Liver (tissue), 9 donors: ENCODE measurements around the gene ID4. TPM values are rescaled to one million over a fixed set of nuclear protein-coding genes. Genes with fewer than 3 reads are reported as not detected.

Experiments used
- DNase-seq: peaks from one replicate; pipeline ENCODE4 v3.0.0-alpha.2; 2017; ENCODE audit warnings: low spot score
- H3K27ac ChIP-seq, 2 donors: one replicate each; pipeline ENCODE4 v1.7.0; 2013; ENCODE audit warnings: inconsistent platforms in 2 of 2, low read length in 2 of 2, control low read depth in 1 of 2, low read depth in 1 of 2, mild to moderate bottlenecking in 1 of 2
- H3K27me3 ChIP-seq, 4 donors: one replicate each; pipeline versions ENCODE4 v1.6.1 to v1.7.0; 2013; ENCODE audit warnings: low read length in 3 of 4, inconsistent platforms in 1 of 4, mild to moderate bottlenecking in 1 of 4, moderate library complexity in 1 of 4; ENCODE audit not compliant: control insufficient read depth in 4 of 4, insufficient read depth in 4 of 4
- H3K36me3 ChIP-seq, 4 donors: one replicate each; pipeline versions ENCODE4 v1.6.1 to v1.7.0; 2013; ENCODE audit warnings: low read length in 3 of 4, mild to moderate bottlenecking in 3 of 4, low read depth in 1 of 4, moderate library complexity in 1 of 4; ENCODE audit not compliant: control insufficient read depth in 4 of 4, insufficient read depth in 3 of 4
- H3K4me1 ChIP-seq, 4 donors: one replicate each; pipeline versions ENCODE4 v1.6.1 to v1.7.0; 2013; ENCODE audit warnings: low read length in 3 of 4, mild to moderate bottlenecking in 3 of 4, moderate library complexity in 1 of 4; ENCODE audit not compliant: control insufficient read depth in 4 of 4, insufficient read depth in 4 of 4
- H3K4me3 ChIP-seq, 3 donors: one replicate each; pipeline versions ENCODE4 v1.6.1 to v1.7.0; 2013; ENCODE audit warnings: low read length in 3 of 3, control low read depth in 1 of 3, low read depth in 1 of 3, mild to moderate bottlenecking in 1 of 3
- H3K9ac ChIP-seq, 2 donors: one replicate each; pipeline ENCODE4 v1.7.0; 2013; ENCODE audit warnings: low read length in 2 of 2, mild to moderate bottlenecking in 2 of 2, moderate library complexity in 2 of 2, control low read depth in 1 of 2, low read depth in 1 of 2
- H3K9me3 ChIP-seq, 4 donors: one replicate each; pipeline versions ENCODE4 v1.6.1 to v1.7.0; 2013; ENCODE audit warnings: low read length in 3 of 4; ENCODE audit not compliant: control insufficient read depth in 4 of 4
- ATF3 ChIP-seq: IDR thresholded peaks from 2 replicates; pipeline ENCODE4 v1.6.1; 2016; ENCODE audit warnings: antibody characterized with exemption
- EGR1 ChIP-seq, 2 donors: IDR thresholded peaks; 2 replicates each; pipeline ENCODE4 v1.6.1; 2016 to 2018; ENCODE audit warnings: antibody characterized with exemption in 2 of 2, low read depth in 2 of 2
- HNF4A ChIP-seq, 2 donors: conservative IDR thresholded peaks; 2 replicates each; pipeline ENCODE4 v1.6.1; 2016; ENCODE audit warnings: antibody characterized with exemption in 2 of 2, mild to moderate bottlenecking in 2 of 2
- HNF4G ChIP-seq: IDR thresholded peaks from 2 replicates; pipeline ENCODE4 v1.6.1; 2016; ENCODE audit warnings: antibody characterized with exemption
- JUND ChIP-seq, 2 donors: IDR thresholded peaks; 2 replicates each; pipeline ENCODE4 v1.6.1; 2016; ENCODE audit warnings: antibody characterized with exemption in 2 of 2
- MAX ChIP-seq: IDR thresholded peaks from 2 replicates; pipeline ENCODE4 v1.6.1; 2016; ENCODE audit warnings: antibody characterized with exemption
- NR2F2 ChIP-seq: IDR thresholded peaks from 2 replicates; pipeline ENCODE4 v1.6.1; 2016; ENCODE audit warnings: antibody characterized with exemption
- RAD21 ChIP-seq, 2 donors: IDR thresholded peaks; 2 replicates each; pipeline ENCODE4 v1.6.1; 2016; ENCODE audit warnings: antibody characterized with exemption in 2 of 2, mild to moderate bottlenecking in 2 of 2
- RXRA ChIP-seq, 2 donors: IDR thresholded peaks; 2 replicates each; pipeline ENCODE4 v1.6.1; 2017 to 2018; ENCODE audit warnings: antibody characterized with exemption in 2 of 2, mild to moderate bottlenecking in 1 of 2
- SP1 ChIP-seq: IDR thresholded peaks from 2 replicates; pipeline ENCODE4 v1.6.1; 2018; ENCODE audit warnings: antibody characterized with exemption, mild to moderate bottlenecking
- YY1 ChIP-seq: IDR thresholded peaks from 2 replicates; pipeline ENCODE4 v1.6.1; 2016; ENCODE audit warnings: antibody characterized with exemption, mild to moderate bottlenecking
- WGBS: extraction: QIAGEN DNeasy Blood & Tissue Kit; methylation state at CpG from one replicate; pipeline ENCODE4 v1.1.7; 2013; 5-methylcytosine and 5-hydroxymethylcytosine counted together
- polyA plus RNA-seq, 2 donors: library from polyadenylated mRNA; stranded (reverse) in 1 of 2; unstranded in 1 of 2; fragments of 200-250 nt in 1 of 2; fragments of >200 nt in 1 of 2; fragmentation: Nextera tagmentation in 1 of 2; extraction: Ambion mirVana in 1 of 2; gene quantifications; one replicate each; pipeline versions ENCODE4 v1.2.1 to v1.2.3, GENCODE V29; 2013 to 2015
- total RNA-seq, 2 donors: library from RNA; depleted of rRNA; stranded (reverse); fragments of >200 nt; gene quantifications; one replicate each; pipeline ENCODE4 v1.2.3, GENCODE V29; 2014
- TF ChIP-seq, protein P1 (sequence below): IDR thresholded peaks from 2 replicates; pipeline ENCODE4 v1.6.1; 2016; ENCODE audit warnings: antibody characterized with exemption, mild to moderate bottlenecking
- TF ChIP-seq, protein P2 (sequence below): fragments of 150-350 bp; IDR thresholded peaks from 2 replicates; pipeline ENCODE4 v1.5.1; 2017; ENCODE audit warnings: improper control_type of control experiment, low read depth, low read length; ENCODE audit not compliant: missing input control
- donor health status: healthy.
- donor health status: healthy.
- donor health status: healthy.
- donor health status: healthy.
- donor health status: healthy.

Gene ID4
- total and polyA plus RNA-seq, 4 donors, result 0.38 to 3.7 (median 1.2) TPM

GRCh38 chr6:19851241-19852089, 14.3 kb downstream of the ID4 start:
- H3K9ac ChIP-seq, result no peak overlapping the region
- 25% methylated on average over 10 of the region's 10 CpGs for WGBS
- no peak for TF ChIP-seq ATF3
- TF ChIP-seq, protein P1, sequence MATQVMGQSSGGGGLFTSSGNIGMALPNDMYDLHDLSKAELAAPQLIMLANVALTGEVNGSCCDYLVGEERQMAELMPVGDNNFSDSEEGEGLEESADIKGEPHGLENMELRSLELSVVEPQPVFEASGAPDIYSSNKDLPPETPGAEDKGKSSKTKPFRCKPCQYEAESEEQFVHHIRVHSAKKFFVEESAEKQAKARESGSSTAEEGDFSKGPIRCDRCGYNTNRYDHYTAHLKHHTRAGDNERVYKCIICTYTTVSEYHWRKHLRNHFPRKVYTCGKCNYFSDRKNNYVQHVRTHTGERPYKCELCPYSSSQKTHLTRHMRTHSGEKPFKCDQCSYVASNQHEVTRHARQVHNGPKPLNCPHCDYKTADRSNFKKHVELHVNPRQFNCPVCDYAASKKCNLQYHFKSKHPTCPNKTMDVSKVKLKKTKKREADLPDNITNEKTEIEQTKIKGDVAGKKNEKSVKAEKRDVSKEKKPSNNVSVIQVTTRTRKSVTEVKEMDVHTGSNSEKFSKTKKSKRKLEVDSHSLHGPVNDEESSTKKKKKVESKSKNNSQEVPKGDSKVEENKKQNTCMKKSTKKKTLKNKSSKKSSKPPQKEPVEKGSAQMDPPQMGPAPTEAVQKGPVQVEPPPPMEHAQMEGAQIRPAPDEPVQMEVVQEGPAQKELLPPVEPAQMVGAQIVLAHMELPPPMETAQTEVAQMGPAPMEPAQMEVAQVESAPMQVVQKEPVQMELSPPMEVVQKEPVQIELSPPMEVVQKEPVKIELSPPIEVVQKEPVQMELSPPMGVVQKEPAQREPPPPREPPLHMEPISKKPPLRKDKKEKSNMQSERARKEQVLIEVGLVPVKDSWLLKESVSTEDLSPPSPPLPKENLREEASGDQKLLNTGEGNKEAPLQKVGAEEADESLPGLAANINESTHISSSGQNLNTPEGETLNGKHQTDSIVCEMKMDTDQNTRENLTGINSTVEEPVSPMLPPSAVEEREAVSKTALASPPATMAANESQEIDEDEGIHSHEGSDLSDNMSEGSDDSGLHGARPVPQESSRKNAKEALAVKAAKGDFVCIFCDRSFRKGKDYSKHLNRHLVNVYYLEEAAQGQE, result no peak
- TF ChIP-seq HNF4G, result no peak
- TF ChIP-seq, protein P2, sequence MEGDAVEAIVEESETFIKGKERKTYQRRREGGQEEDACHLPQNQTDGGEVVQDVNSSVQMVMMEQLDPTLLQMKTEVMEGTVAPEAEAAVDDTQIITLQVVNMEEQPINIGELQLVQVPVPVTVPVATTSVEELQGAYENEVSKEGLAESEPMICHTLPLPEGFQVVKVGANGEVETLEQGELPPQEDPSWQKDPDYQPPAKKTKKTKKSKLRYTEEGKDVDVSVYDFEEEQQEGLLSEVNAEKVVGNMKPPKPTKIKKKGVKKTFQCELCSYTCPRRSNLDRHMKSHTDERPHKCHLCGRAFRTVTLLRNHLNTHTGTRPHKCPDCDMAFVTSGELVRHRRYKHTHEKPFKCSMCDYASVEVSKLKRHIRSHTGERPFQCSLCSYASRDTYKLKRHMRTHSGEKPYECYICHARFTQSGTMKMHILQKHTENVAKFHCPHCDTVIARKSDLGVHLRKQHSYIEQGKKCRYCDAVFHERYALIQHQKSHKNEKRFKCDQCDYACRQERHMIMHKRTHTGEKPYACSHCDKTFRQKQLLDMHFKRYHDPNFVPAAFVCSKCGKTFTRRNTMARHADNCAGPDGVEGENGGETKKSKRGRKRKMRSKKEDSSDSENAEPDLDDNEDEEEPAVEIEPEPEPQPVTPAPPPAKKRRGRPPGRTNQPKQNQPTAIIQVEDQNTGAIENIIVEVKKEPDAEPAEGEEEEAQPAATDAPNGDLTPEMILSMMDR, result peak; percentile 92
- no peak for TF ChIP-seq MAX
- TF ChIP-seq RAD21 (IDR thresholded peaks at IDR 0.05), result peak; percentile 97 to 99
- no peak for TF ChIP-seq SP1
- no peak for TF ChIP-seq EGR1 (IDR thresholded peaks at IDR 0.05; ENCODE audit: low read depth in 2 of 2)
- no peak for TF ChIP-seq RXRA (IDR thresholded peaks at IDR 0.05)
- no peak for TF ChIP-seq YY1
- TF ChIP-seq JUND (IDR thresholded peaks at IDR 0.05), result no peak
- no peak for TF ChIP-seq NR2F2
- TF ChIP-seq HNF4A (conservative IDR thresholded peaks at IDR 0.05), result no peak
- no peaks in the 10 kb centered on the region for H3K36me3 ChIP-seq
- no peaks in the 10 kb centered on the region for H3K4me1 ChIP-seq
- no peak overlapping the region for H3K27ac ChIP-seq
- DNase-seq, result no peak
- H3K4me3 ChIP-seq, result no peak overlapping the region
- H3K27me3 ChIP-seq, result no peaks in the 10 kb centered on the region
- H3K9me3 ChIP-seq, result no peaks in the 10 kb centered on the region

DNA sequence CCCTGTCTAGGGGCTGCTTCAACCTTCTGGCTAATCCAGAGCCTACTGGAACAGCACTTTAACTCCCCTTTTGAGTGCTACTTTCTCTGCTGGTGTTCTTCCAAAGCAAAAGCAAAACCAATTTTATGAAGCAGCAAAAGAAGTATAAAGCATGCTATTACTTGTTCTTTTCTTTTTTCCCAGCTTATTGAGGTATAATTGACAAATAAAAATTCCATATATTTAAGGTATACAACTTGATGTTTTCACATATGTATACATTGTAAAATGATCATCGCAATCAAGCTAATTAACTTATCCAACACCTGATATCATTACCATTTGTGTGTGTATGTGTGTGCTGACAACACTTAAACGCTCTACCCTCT, 14.9 kb downstream of the ID4 start:
- Histone ChIP-seq H3K27ac (no peak overlapping the region), H3K4me3 (no peak overlapping the region), H3K27me3 (no peaks in the 10 kb centered on the region), H3K36me3 (no peaks in the 10 kb centered on the region), H3K9ac (no peak overlapping the region), H3K4me1 (no peaks in the 10 kb centered on the region), H3K9me3 (no peaks in the 10 kb centered on the region)
- DNase-seq, result no peak
- peak in 1 of 2 donors; percentile 3 for TF ChIP-seq RAD21 (IDR thresholded peaks at IDR 0.05)
- no peak for TF ChIP-seq ATF3
- no peak for TF ChIP-seq EGR1 (IDR thresholded peaks at IDR 0.05; ENCODE audit: low read depth in 2 of 2)
- WGBS, result 86% methylated on average over 2 of the region's 2 CpGs
